Endodermal cell (in vitro differentiated cells): ENCODE measurements around the gene SLC16A3. TPM values are rescaled to one million over a fixed set of nuclear protein-coding genes. Genes with fewer than 3 reads are reported as not detected.
"Not testable (repeated sequence)": the region's sequence is repeated elsewhere in the genome, so short reads cannot be mapped to it uniquely, and the experiment has no call there.

Source experiments
- DNase-seq: peaks from one replicate; pipeline ENCODE4 v3.0.0-alpha.2; 2017
- H3K27ac ChIP-seq: 2 replicates; pipeline ENCODE4 v1.5.1; 2013; ENCODE audit warnings: mild to moderate bottlenecking, low read depth, low read length, moderate library complexity
- H3K27me3 ChIP-seq: 2 replicates; pipeline ENCODE4 v1.6.1; 2013; ENCODE audit warnings: mild to moderate bottlenecking, low read length, moderate library complexity; ENCODE audit not compliant: insufficient read depth, control insufficient read depth, poor library complexity, severe bottlenecking
- H3K36me3 ChIP-seq: 2 replicates; pipeline ENCODE4 v1.7.0; 2013; ENCODE audit warnings: mild to moderate bottlenecking, low read length, moderate library complexity; ENCODE audit not compliant: control insufficient read depth, insufficient read depth
- H3K4me1 ChIP-seq: one replicate; pipeline ENCODE4 v1.7.0; 2013; ENCODE audit warnings: low read length; ENCODE audit not compliant: control insufficient read depth, insufficient read depth
- H3K4me3 ChIP-seq: 2 replicates; pipeline ENCODE4 v1.5.1; 2013; ENCODE audit warnings: mild to moderate bottlenecking, low read length, moderate library complexity
- H3K9ac ChIP-seq: 2 replicates; pipeline ENCODE4 v1.6.1; 2013; ENCODE audit warnings: mild to moderate bottlenecking, low read length, moderate library complexity; ENCODE audit not compliant: poor library complexity, severe bottlenecking; ENCODE audit errors: extremely low read depth
- H3K9me3 ChIP-seq: 2 replicates; pipeline ENCODE4 v1.6.1; 2013; ENCODE audit warnings: mild to moderate bottlenecking, low read length, moderate library complexity; ENCODE audit not compliant: control insufficient read depth
- H3K27ac Mint-ChIP-seq: 2 replicates; pipeline ENCODE4 v1.8.0; 2020; ENCODE audit warnings: mixed read lengths
- H3K27me3 Mint-ChIP-seq: 2 replicates; pipeline ENCODE4 v1.8.0; 2021; ENCODE audit warnings: mild to moderate bottlenecking, mixed read lengths; ENCODE audit not compliant: insufficient read depth
- H3K36me3 Mint-ChIP-seq: 2 replicates; pipeline ENCODE4 v1.8.0; 2020; ENCODE audit warnings: low read depth, mixed read lengths
- H3K4me1 Mint-ChIP-seq: 2 replicates; pipeline ENCODE4 v1.8.0; 2020; ENCODE audit warnings: mixed read lengths
- H3K4me3 Mint-ChIP-seq: 2 replicates; pipeline ENCODE4 v1.8.0; 2020; ENCODE audit warnings: mild to moderate bottlenecking, moderate library complexity, mixed read lengths
- H3K9me3 Mint-ChIP-seq: 2 replicates; pipeline ENCODE4 v1.8.0; 2020; ENCODE audit warnings: mild to moderate bottlenecking, mixed read lengths
- WGBS, 2 experiments: methylation state at CpG; one replicate each; pipeline versions ENCODE4 v1.1.5 to v1.1.7; 2013; ENCODE audit warnings: missing lambda C conversion rate in 2 of 2, mixed read lengths in 1 of 2; ENCODE audit not compliant: insufficient coverage in 1 of 2, insufficient read length in 1 of 2; 5-methylcytosine and 5-hydroxymethylcytosine counted together
- total RNA-seq, 2 donors: library from RNA; stranded (reverse); fragmentation: NEBNext Ultra II Directional in 1 of 2; extraction: Animal tissue kit (Norgen Biotek cat#: 25700) in 1 of 2; gene quantifications; 2 replicates in 1 of 2; 3 replicates in 1 of 2; pipeline ENCODE4 v1.2.1, GENCODE V29; 2021
- TF ChIP-seq, protein P1 (sequence below): fragments of 200-600 bp; sonication (generic); conservative IDR thresholded peaks from 2 replicates; pipeline ENCODE4 v1.5.0; 2021; ENCODE audit warnings: antibody characterized with exemption, mild to moderate bottlenecking

Gene SLC16A3
- total RNA-seq, 2 donors from 2014 or later, result 31.8 to 39.7 TPM

DNA sequence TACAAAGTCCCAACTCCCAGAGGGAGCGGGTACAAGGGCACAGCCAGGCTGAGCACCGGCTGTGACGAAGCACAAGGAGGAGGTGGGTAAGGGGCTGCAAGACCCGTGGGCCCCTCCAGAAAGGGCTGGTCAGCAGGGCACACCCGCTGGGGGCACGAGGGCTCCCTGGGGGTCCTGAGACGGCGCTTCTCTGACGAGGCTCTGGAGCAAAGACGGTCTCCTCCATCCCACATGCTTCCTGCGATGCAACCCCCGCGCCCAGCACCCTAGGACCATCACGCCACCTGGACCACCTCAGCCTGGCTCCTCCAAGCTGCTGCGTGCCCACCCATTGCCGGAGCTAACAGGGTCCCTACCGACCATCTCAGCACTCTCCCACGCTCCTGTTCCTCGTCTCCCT, 24.9 kb upstream of the SLC16A3 start:
- Mint-ChIP-seq H3K36me3 (peaks cover 23% of the 10 kb centered on the region), H3K4me3 (no peak overlapping the region), H3K4me1 (peaks cover 7% of the 10 kb centered on the region), H3K9me3 (no peaks in the 10 kb centered on the region), H3K27ac (no peak overlapping the region), H3K27me3 (no peaks in the 10 kb centered on the region)
- H3K27me3 ChIP-seq, result no peaks in the 10 kb centered on the region
- no peak overlapping the region for H3K9ac ChIP-seq
- no peaks in the 10 kb centered on the region for H3K9me3 ChIP-seq
- H3K4me3 ChIP-seq, result no peak overlapping the region
- no peak for DNase-seq
- no peaks in the 10 kb centered on the region for H3K4me1 ChIP-seq
- peaks cover 3% of the 10 kb centered on the region for H3K36me3 ChIP-seq
- no peak overlapping the region for H3K27ac ChIP-seq
- 88 to 91% methylated on average over 12 to 19 of the region's 19 CpGs for WGBS, 2 experiments
- TF ChIP-seq, protein P1, sequence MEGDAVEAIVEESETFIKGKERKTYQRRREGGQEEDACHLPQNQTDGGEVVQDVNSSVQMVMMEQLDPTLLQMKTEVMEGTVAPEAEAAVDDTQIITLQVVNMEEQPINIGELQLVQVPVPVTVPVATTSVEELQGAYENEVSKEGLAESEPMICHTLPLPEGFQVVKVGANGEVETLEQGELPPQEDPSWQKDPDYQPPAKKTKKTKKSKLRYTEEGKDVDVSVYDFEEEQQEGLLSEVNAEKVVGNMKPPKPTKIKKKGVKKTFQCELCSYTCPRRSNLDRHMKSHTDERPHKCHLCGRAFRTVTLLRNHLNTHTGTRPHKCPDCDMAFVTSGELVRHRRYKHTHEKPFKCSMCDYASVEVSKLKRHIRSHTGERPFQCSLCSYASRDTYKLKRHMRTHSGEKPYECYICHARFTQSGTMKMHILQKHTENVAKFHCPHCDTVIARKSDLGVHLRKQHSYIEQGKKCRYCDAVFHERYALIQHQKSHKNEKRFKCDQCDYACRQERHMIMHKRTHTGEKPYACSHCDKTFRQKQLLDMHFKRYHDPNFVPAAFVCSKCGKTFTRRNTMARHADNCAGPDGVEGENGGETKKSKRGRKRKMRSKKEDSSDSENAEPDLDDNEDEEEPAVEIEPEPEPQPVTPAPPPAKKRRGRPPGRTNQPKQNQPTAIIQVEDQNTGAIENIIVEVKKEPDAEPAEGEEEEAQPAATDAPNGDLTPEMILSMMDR, result no peak

DNA sequence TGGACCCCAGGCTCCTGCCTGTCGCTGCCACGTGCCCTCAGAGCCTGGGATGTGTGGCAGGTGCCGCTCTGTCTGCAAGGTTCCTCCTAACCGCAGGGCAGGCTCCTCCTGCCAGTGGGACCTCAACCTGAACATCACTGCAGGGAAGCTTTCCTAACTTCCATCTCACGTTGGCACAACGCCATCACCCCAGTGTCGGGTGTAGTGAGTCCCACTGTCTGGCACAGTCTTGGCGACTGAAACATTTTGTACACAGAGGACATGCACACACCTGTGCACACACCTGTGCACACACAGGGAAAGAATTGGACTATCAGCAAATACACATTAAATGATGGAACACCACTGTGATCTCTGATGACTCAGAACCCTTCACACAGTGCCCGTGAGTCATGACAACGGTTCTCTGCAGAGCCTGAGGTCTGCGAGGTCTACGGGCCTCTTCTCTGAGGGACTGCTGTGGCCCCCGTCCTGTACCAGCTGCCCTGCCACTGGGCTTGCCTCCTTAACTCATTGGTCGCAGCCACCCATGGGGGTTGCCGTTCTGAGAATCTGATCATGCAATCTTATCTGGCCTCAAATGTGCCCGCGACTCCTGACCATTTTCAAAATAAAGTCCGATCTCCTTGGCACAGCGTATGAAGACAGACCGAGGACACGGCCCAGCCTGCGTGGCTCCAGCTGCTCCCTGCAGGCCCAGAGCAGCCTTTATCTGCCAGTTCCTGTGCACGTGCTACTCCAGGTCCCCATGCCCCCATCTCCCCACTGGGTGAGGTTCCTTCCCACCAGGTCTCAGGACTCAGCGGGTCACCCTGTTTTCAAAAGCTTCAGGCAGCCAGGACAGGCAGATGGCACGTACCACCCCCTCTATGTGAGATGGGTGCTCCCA, 23.8 kb upstream of the SLC16A3 start:
- 85% methylated on average over 22 to 25 of the region's 25 CpGs for WGBS, 2 experiments
- H3K27ac ChIP-seq, result no peak overlapping the region
- no peak overlapping the region for H3K27ac Mint-ChIP-seq

DNA sequence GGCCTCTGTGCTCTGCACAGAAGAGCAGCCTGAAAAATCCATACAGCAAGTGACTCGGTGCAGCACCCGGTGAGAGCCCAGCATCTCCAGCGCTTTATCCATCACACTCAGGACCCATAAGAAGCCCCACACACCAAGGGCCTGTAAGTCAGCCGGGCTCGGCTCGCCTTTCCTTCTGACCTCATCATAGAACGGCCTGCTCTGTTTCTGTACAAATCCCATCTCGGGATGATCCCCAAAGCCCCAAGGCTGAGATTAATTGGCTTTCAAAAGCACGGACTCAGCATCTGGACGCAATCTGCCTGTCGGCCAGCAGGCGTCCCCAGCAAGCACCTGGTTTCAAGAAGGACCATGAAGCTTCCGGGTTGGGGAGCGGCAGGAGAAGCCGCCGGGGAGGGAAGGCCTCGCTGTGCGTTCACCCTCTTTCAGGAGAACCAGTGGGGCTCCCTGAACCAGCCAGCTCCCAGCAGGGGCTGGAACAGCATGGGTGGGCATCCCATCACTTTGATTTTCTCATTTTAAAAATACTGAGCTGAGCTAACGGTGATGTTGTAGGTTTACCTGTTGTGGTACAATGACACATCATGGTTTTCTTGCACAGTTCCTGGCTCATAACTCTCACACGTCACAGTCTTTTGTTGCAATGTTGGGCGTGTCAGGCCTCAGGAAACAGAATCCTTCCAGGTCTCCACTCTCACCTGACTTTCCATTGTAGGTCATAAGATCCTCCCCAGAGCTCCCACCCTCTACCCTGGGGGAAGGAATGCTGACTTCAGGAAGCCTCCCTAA, 22.9 kb upstream of the SLC16A3 start:
- Mint-ChIP-seq H3K4me1 (peaks cover 7% of the 10 kb centered on the region), H3K27ac (peak overlapping the region; percentile 68), H3K9me3 (no peaks in the 10 kb centered on the region), H3K36me3 (peaks cover 7% of the 10 kb centered on the region), H3K27me3 (no peaks in the 10 kb centered on the region), H3K4me3 (no peak overlapping the region)
- H3K27me3 ChIP-seq, result no peaks in the 10 kb centered on the region
- H3K9ac ChIP-seq, result no peak overlapping the region
- H3K36me3 ChIP-seq, result no peaks in the 10 kb centered on the region
- TF ChIP-seq, protein P1, result peak; percentile 85
- H3K9me3 ChIP-seq, result no peaks in the 10 kb centered on the region
- DNase-seq, result peak; percentile 95
- no peak overlapping the region for H3K4me3 ChIP-seq
- no peak overlapping the region for H3K27ac ChIP-seq
- no peaks in the 10 kb centered on the region for H3K4me1 ChIP-seq
- 35 to 43% methylated on average over 15 to 21 of the region's 21 CpGs for WGBS, 2 experiments

More for the DNA sequence above, 23.8 kb upstream of the SLC16A3 start:
- Histone ChIP-seq H3K4me1 (no peaks in the 10 kb centered on the region), H3K27me3 (no peaks in the 10 kb centered on the region), H3K9ac (no peak overlapping the region), H3K9me3 (no peaks in the 10 kb centered on the region), H3K4me3 (no peak overlapping the region), H3K36me3 (peaks cover under 1% of the 10 kb centered on the region)
- Mint-ChIP-seq H3K9me3 (no peaks in the 10 kb centered on the region), H3K4me3 (no peak overlapping the region), H3K36me3 (peaks cover 12% of the 10 kb centered on the region), H3K27me3 (no peaks in the 10 kb centered on the region), H3K4me1 (peaks cover 7% of the 10 kb centered on the region)
- no peak for DNase-seq
- TF ChIP-seq, protein P1, result no peak

DNA sequence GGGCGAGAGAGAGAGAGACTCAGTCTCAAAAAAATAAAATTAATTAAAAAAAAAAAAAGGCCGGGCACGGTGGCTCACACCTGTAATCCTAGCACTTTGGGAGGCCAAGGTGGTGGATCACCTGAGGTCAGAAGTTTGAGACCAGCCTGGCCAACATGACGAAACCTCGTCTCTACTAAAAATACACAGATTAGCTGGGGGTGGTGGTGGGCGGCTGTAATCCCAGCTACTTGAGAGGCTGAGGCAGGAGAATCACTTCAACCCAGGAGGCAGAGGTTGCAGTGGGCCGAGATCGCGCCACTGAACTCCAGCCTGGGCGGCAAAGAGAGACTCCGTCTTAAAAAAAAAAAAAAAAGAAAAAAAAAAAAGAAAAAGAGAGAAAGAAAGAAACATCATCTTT, 18.2 kb upstream of the SLC16A3 start:
- H3K27me3 Mint-ChIP-seq, result peaks cover 15% of the 10 kb centered on the region
- H3K9ac ChIP-seq, H3K9me3 Mint-ChIP-seq, H3K4me3 ChIP-seq, H3K4me1 ChIP-seq, H3K27ac Mint-ChIP-seq, H3K27ac ChIP-seq, H3K4me1 Mint-ChIP-seq, H3K27me3 ChIP-seq, H3K4me3 Mint-ChIP-seq, H3K9me3 ChIP-seq, DNase-seq, H3K36me3 ChIP-seq, H3K36me3 Mint-ChIP-seq: not testable (repeated sequence)
- 92 to 100% methylated on average over 1 to 8 of the region's 11 CpGs for WGBS, 2 experiments
